NK-92 treated with Interleukin-12 subunit alpha and Interleukin-12 subunit beta, amount 100 ng/mL, for 24 hours (cell line): ENCODE results near the gene NPIPB8.
"Not testable (repeated sequence)": the region's sequence is repeated elsewhere in the genome, so short reads cannot be mapped to it uniquely, and the experiment has no call there.

Experiments
- DNase-seq: peaks from one replicate; lab custom pipeline; 2025; lab: John Stamatoyannopoulos, UW

NPIPB8 gene

GRCh38 chr16:28637765-28638164, at the start of gene NPIPB8:
Gene NPIPB8, plus strand, starts transcription at chr16:28638065. Its CDS starts 296 bp downstream, at chr16:28638361.
- DNase-seq = not testable (repeated sequence)

GRCh38 chr16:28589069-28589468, 48.8 kb upstream of the NPIPB8 start:
- no peak for DNase-seq

- DNase-seq = no peak
Observed at GRCh38 chr16:28589930-28590329, 47.9 kb upstream of the NPIPB8 start.

- DNase-seq = no peak
Observed at GRCh38 chr16:28590384-28591340, 47.2 kb upstream of the NPIPB8 start.

- no peak for DNase-seq
Observed at GRCh38 chr16:28591355-28591754, 46.5 kb upstream of the NPIPB8 start.

- no peak for DNase-seq
Observed at GRCh38 chr16:28592511-28592910, 45.4 kb upstream of the NPIPB8 start.

GRCh38 chr16:28592979-28593553, 44.8 kb upstream of the NPIPB8 start:
- no peak for DNase-seq

- DNase-seq = not testable (repeated sequence)
Observed at GRCh38 chr16:28595451-28595850, 42.4 kb upstream of the NPIPB8 start.

GRCh38 chr16:28596115-28596630, 41.7 kb upstream of the NPIPB8 start:
- no peak for DNase-seq

- no peak for DNase-seq
Observed at GRCh38 chr16:28596840-28597691, 40.8 kb upstream of the NPIPB8 start, which contains the start of gene SULT1A2. Gene SULT1A2, minus strand, starts transcription at chr16:28597050. Its CDS starts 1,120 bp downstream, at chr16:28595930.

- no peak for DNase-seq
Observed at GRCh38 chr16:28597692-28598261, 40.1 kb upstream of the NPIPB8 start.

GRCh38 chr16:28599377-28600285, 38.2 kb upstream of the NPIPB8 start:
- DNase-seq = not testable (repeated sequence)

GRCh38 chr16:28600965-28601364, 36.9 kb upstream of the NPIPB8 start:
- DNase-seq = not testable (repeated sequence)

GRCh38 chr16:28601589-28601988, 36.3 kb upstream of the NPIPB8 start:
- DNase-seq = not testable (repeated sequence)

- DNase-seq = not testable (repeated sequence)
Observed at GRCh38 chr16:28602062-28602461, 35.8 kb upstream of the NPIPB8 start.

GRCh38 chr16:28602529-28602928, 35.3 kb upstream of the NPIPB8 start:
- DNase-seq = no peak

- DNase-seq = no peak
Observed at GRCh38 chr16:28603381-28604185, 34.3 kb upstream of the NPIPB8 start.

GRCh38 chr16:28604186-28604565, 33.7 kb upstream of the NPIPB8 start:
- DNase-seq = no peak

GRCh38 chr16:28606291-28607115, 31.4 kb upstream of the NPIPB8 start:
- DNase-seq = no peak
